Measurements from ENCODE around the gene PRKAG2.

The PRKAG2 gene

GRCh38 chr7:151864561-151864960 lies 12.4 kb downstream of the PRKAG2 start:
- Histone ChIP-seq H3K36me3 (ENCODE audit: control insufficient read depth, insufficient read depth, low read length) (no peaks in the 10 kb centered on the region), H3K4me3 (ENCODE audit: extremely low read depth, insufficient read depth, low read length, poor library complexity, severe bottlenecking) (no peak overlapping the region), H3K27ac (ENCODE audit: low read depth, low read length, severe bottlenecking) (no peak overlapping the region), H3K9me3 (ENCODE audit: control insufficient read depth, low read length) (no peaks in the 10 kb centered on the region), H3K4me1 (ENCODE audit: control insufficient read depth, insufficient read depth, low read length, poor library complexity, severe bottlenecking) (no peaks in the 10 kb centered on the region)
- 95 to 96% methylated on average over 3 of the region's 6 CpGs for WGBS, 2 experiments (ENCODE audit: insufficient coverage in 2 of 2)

GRCh38 chr7:151864081-151864480 lies 12.8 kb downstream of the PRKAG2 start:
- 90 to 93% methylated on average over 8 to 10 of the region's 10 CpGs for WGBS, 2 experiments (ENCODE audit: insufficient coverage in 2 of 2)
- Histone ChIP-seq H3K9me3 (ENCODE audit: control insufficient read depth, low read length) (no peaks in the 10 kb centered on the region), H3K36me3 (ENCODE audit: control insufficient read depth, insufficient read depth, low read length) (no peaks in the 10 kb centered on the region), H3K4me3 (ENCODE audit: extremely low read depth, insufficient read depth, low read length, poor library complexity, severe bottlenecking) (no peak overlapping the region), H3K4me1 (ENCODE audit: control insufficient read depth, insufficient read depth, low read length, poor library complexity, severe bottlenecking) (no peaks in the 10 kb centered on the region), H3K27ac (ENCODE audit: low read depth, low read length, severe bottlenecking) (no peak overlapping the region)

GRCh38 chr7:151863386-151864079 lies 13.4 kb downstream of the PRKAG2 start:
- H3K4me1 ChIP-seq (ENCODE audit: control insufficient read depth, insufficient read depth, low read length, poor library complexity, severe bottlenecking), result no peaks in the 10 kb centered on the region
- no peak overlapping the region for H3K27ac ChIP-seq (ENCODE audit: low read depth, low read length, severe bottlenecking)
- H3K9me3 ChIP-seq (ENCODE audit: control insufficient read depth, low read length), result no peaks in the 10 kb centered on the region
- 74 to 81% methylated on average over 10 of the region's 11 CpGs for WGBS, 2 experiments (ENCODE audit: insufficient coverage in 2 of 2)
- no peaks in the 10 kb centered on the region for H3K36me3 ChIP-seq (ENCODE audit: control insufficient read depth, insufficient read depth, low read length)
- H3K4me3 ChIP-seq (ENCODE audit: extremely low read depth, insufficient read depth, low read length, poor library complexity, severe bottlenecking), result no peak overlapping the region

- 93 to 95% methylated on average over 18 to 20 of the region's 21 CpGs for WGBS, 2 experiments (ENCODE audit: insufficient coverage in 2 of 2)
- Histone ChIP-seq H3K4me3 (ENCODE audit: extremely low read depth, insufficient read depth, low read length, poor library complexity, severe bottlenecking) (no peak overlapping the region), H3K27ac (ENCODE audit: low read depth, low read length, severe bottlenecking) (no peak overlapping the region), H3K36me3 (ENCODE audit: control insufficient read depth, insufficient read depth, low read length) (no peaks in the 10 kb centered on the region), H3K9me3 (ENCODE audit: control insufficient read depth, low read length) (no peaks in the 10 kb centered on the region), H3K4me1 (ENCODE audit: control insufficient read depth, insufficient read depth, low read length, poor library complexity, severe bottlenecking) (no peaks in the 10 kb centered on the region)
These were observed 14.1 kb downstream of the PRKAG2 start for GRCh38 chr7:151862606-151863381.

GRCh38 chr7:151861881-151862280 lies 15.0 kb downstream of the PRKAG2 start:
- WGBS, 2 experiments (ENCODE audit: insufficient coverage in 2 of 2), result 97 to 100% methylated on average over 1 to 9 of the region's 9 CpGs

GRCh38 chr7:151860771-151861170 lies 16.1 kb downstream of the PRKAG2 start:
- Histone ChIP-seq H3K9me3 (ENCODE audit: control insufficient read depth, low read length) (no peaks in the 10 kb centered on the region), H3K4me1 (ENCODE audit: control insufficient read depth, insufficient read depth, low read length, poor library complexity, severe bottlenecking) (no peaks in the 10 kb centered on the region), H3K27ac (ENCODE audit: low read depth, low read length, severe bottlenecking) (no peak overlapping the region), H3K4me3 (ENCODE audit: extremely low read depth, insufficient read depth, low read length, poor library complexity, severe bottlenecking) (no peak overlapping the region), H3K36me3 (ENCODE audit: control insufficient read depth, insufficient read depth, low read length) (no peaks in the 10 kb centered on the region)
- WGBS, 2 experiments (ENCODE audit: insufficient coverage in 2 of 2), result 81 to 88% methylated on average over 4 to 5 of the region's 5 CpGs

More at GRCh38 chr7:151861881-151862280, 15.0 kb downstream of the PRKAG2 start:
- Histone ChIP-seq H3K9me3 (ENCODE audit: control insufficient read depth, low read length) (no peaks in the 10 kb centered on the region), H3K4me1 (ENCODE audit: control insufficient read depth, insufficient read depth, low read length, poor library complexity, severe bottlenecking) (no peaks in the 10 kb centered on the region), H3K4me3 (ENCODE audit: extremely low read depth, insufficient read depth, low read length, poor library complexity, severe bottlenecking) (no peak overlapping the region), H3K27ac (ENCODE audit: low read depth, low read length, severe bottlenecking) (no peak overlapping the region), H3K36me3 (ENCODE audit: control insufficient read depth, insufficient read depth, low read length) (no peaks in the 10 kb centered on the region)

GRCh38 chr7:151859948-151860685 lies 16.8 kb downstream of the PRKAG2 start:
- H3K36me3 ChIP-seq (ENCODE audit: control insufficient read depth, insufficient read depth, low read length), result no peaks in the 10 kb centered on the region
- H3K27ac ChIP-seq (ENCODE audit: low read depth, low read length, severe bottlenecking), result no peak overlapping the region
- H3K4me1 ChIP-seq (ENCODE audit: control insufficient read depth, insufficient read depth, low read length, poor library complexity, severe bottlenecking), result no peaks in the 10 kb centered on the region
- WGBS, 2 experiments (ENCODE audit: insufficient coverage in 2 of 2), result 90 to 91% methylated on average over 8 to 11 of the region's 15 CpGs
- no peaks in the 10 kb centered on the region for H3K9me3 ChIP-seq (ENCODE audit: control insufficient read depth, low read length)
- no peak overlapping the region for H3K4me3 ChIP-seq (ENCODE audit: extremely low read depth, insufficient read depth, low read length, poor library complexity, severe bottlenecking)

- H3K9me3 ChIP-seq (ENCODE audit: control insufficient read depth, low read length), result no peaks in the 10 kb centered on the region
- no peaks in the 10 kb centered on the region for H3K4me1 ChIP-seq (ENCODE audit: control insufficient read depth, insufficient read depth, low read length, poor library complexity, severe bottlenecking)
- 90 to 92% methylated on average over 17 to 21 of the region's 28 CpGs for WGBS, 2 experiments (ENCODE audit: insufficient coverage in 2 of 2)
- H3K27ac ChIP-seq (ENCODE audit: low read depth, low read length, severe bottlenecking), result no peak overlapping the region
- H3K36me3 ChIP-seq (ENCODE audit: control insufficient read depth, insufficient read depth, low read length), result no peaks in the 10 kb centered on the region
- H3K4me3 ChIP-seq (ENCODE audit: extremely low read depth, insufficient read depth, low read length, poor library complexity, severe bottlenecking), result no peak overlapping the region
These were observed 17.6 kb downstream of the PRKAG2 start for GRCh38 chr7:151859111-151859947.

- Histone ChIP-seq H3K27ac (ENCODE audit: low read depth, low read length, severe bottlenecking) (no peak overlapping the region), H3K9me3 (ENCODE audit: control insufficient read depth, low read length) (no peaks in the 10 kb centered on the region), H3K4me1 (ENCODE audit: control insufficient read depth, insufficient read depth, low read length, poor library complexity, severe bottlenecking) (no peaks in the 10 kb centered on the region), H3K4me3 (ENCODE audit: extremely low read depth, insufficient read depth, low read length, poor library complexity, severe bottlenecking) (no peak overlapping the region), H3K36me3 (ENCODE audit: control insufficient read depth, insufficient read depth, low read length) (no peaks in the 10 kb centered on the region)
- 86 to 95% methylated on average over 4 of the region's 5 CpGs for WGBS, 2 experiments (ENCODE audit: insufficient coverage in 2 of 2)
These were observed 18.5 kb downstream of the PRKAG2 start for GRCh38 chr7:151858456-151858855.

GRCh38 chr7:151857866-151858450 lies 19.0 kb downstream of the PRKAG2 start:
- H3K27ac ChIP-seq (ENCODE audit: low read depth, low read length, severe bottlenecking), result no peak overlapping the region
- H3K4me3 ChIP-seq (ENCODE audit: extremely low read depth, insufficient read depth, low read length, poor library complexity, severe bottlenecking), result no peak overlapping the region
- WGBS, 2 experiments (ENCODE audit: insufficient coverage in 2 of 2), result 58 to 71% methylated on average over 3 to 4 of the region's 7 CpGs
- no peaks in the 10 kb centered on the region for H3K36me3 ChIP-seq (ENCODE audit: control insufficient read depth, insufficient read depth, low read length)
- H3K4me1 ChIP-seq (ENCODE audit: control insufficient read depth, insufficient read depth, low read length, poor library complexity, severe bottlenecking), result no peaks in the 10 kb centered on the region
- no peaks in the 10 kb centered on the region for H3K9me3 ChIP-seq (ENCODE audit: control insufficient read depth, low read length)
